HG03575 (cell line): Measurements from ENCODE around the gene ZNF638.
"Not testable (repeated sequence)": the region's sequence is repeated elsewhere in the genome, so short reads cannot be mapped to it uniquely, and the experiment has no call there.

Experiments used
- ATAC-seq: cut with Tn5 transposase; IDR thresholded peaks from one replicate; pipeline ENCODE4 v1.9.1; 2021; ENCODE audit not compliant: unreplicated experiment, insufficient number of reproducible peaks, low FRiP score; ENCODE audit errors: extremely low read depth

Gene ZNF638

DNA sequence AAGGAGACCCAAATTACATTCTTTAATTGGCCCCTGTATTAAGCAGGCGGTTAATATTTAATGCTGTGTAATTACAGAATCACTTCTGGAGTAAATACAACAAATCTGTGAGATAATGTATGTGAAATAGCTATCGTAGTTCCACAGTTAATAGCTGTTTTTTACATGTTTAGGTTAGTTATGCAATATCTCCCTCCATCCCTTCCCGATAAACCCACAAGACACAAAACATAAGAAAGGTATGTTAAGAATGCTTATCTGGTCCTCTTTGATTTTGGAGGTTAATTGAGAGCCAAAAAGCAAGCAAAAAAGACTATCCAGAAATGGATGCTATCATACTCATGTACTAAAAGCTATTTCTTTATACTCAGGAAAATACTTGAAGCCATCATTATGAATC lies 49.1 kb downstream of the ZNF638 start:
- ATAC-seq = no peak

DNA sequence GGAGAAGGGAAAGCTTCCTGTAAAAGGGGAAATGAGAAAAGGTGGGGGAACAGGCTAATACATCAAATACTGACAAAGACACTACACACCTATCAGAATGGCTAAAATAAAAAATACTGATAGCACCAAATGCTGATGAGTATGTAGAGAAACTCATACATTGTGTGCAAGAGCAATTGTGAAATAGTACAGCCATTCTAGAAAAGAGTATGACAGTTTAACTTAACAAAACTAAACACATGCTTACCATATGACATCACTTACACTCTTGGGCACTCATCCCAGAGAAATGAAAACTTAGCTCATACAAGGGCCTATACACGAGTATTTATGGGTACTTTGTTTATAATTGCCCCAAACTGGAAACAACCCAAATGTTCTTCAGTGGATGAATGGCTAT lies 53.4 kb downstream of the ZNF638 start:
- no peak for ATAC-seq

DNA sequence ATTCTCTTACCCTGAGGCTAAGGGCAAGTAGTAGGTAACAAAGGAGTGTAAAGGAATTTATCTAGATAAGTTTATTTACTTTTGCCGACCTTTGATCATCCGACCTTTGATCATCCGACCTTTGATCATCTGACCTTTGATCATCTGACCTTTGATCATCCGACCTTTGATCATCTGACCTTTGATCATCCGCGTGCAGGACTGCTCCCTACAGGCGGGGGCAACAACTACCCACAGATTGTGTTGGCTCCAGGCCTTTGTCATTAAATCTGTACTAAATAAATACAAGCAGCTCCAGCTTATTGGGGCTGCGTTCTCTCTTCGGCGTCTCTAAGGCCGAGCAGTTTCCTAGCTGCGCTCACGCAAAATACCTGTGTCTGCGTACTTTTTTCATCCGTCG lies 56.6 kb downstream of the ZNF638 start:
- ATAC-seq = no peak

DNA sequence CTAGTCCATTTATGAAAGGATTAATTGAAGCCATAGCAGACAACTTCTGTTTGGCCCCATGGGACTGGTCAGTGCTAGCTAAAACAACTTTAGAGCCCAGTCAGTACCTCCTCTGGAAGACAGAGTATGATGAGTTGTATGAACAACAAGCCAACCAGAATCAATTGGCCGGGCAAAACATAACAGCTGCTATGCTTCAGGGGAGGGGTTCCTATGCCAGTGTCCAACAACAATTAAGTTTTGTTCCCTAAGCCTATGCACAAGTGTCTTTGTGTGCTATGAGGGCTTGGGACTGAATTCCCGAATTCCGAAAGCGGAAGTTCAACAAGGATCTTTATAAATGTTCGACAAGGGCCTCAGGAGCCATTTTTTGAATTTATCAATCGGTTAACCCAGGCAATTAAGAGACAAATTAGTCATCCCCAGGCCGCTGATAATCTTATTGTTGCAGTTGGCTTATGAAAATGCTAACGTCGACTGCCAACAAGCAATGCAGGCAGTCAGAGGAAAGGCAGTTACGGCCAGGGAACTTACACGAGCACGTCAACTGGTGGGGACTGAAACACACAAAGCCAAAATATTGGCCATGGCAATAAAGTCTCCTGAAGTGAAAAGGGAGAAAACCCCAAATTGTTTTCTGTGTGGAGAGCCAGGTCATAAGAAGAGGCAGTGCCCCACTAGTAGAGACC lies 57.9 kb downstream of the ZNF638 start:
- ATAC-seq = no peak

DNA sequence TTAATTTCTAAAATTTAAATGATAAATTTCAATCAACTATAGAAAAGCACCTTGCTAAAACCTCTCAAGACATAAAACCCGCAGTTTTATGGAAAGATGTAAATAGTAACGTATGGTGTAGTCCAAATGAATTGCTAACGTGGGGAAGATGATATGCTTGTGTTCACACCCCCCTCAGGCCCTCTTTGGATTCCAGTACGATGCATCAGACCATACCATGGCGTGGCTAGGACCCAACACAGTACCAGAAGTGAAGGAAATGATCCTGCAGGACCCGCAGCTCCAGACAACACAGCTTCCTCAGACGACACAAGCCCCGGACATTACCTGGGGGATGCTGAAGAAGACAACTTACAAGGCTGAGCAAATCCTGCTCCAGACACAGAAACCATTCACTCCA lies 61.6 kb downstream of the ZNF638 start:
- no peak for ATAC-seq

DNA sequence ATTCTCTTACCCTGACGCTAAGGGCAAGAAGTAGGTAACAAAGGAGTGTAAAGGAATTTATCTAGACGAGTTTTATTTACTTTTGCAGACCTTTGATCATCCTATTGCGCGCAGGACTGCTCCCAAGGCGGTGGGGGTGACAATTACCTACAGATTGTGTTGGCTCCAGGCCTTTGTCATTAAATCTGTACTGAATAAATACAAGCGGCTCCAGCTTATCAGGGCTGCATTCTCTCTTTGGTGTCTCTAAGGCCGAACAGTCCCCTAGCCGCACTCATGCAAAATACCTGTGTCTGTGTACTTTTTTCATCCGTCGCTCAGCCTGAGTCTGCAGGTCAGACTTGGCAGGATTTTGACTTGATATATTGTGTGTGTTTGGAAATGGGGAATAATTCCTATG lies 63.9 kb downstream of the ZNF638 start:
- no peak for ATAC-seq

DNA sequence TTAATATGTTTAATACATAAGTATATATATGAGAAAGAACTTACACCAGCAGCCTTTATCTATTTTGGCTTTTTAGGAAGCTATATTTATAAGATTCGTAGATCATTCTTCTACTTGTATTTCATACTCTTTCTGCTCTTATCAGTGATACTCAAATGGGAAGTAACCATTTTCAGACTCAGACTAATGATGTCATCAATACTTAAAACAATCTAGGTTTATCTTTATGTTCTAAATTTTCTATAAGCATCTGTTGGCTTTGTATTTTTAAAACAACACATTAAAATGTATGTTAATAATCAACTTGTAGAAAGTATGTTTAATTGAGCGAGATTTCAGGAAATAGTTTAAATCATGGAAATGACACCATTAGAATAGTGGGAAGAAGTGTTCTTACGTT lies 70.8 kb downstream of the ZNF638 start:
- ATAC-seq = no peak

DNA sequence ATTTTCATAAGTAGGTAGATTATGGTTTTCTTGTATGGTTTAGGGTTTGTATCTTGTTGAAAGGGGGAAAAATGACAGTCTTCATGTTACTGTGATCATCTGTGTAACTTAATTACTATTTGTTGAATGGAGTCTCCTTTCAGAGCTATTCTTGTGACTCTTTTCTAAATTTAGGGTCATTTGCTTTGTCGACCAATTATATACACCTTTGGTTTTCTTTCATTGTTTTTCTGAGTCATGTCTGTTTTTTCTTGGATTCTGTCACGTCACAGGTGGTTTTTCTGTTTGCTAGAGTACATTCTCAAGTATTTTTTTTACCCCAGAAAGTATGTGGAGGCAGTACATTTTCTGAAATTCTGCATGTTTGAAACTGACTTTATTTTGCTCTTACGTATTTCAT lies 78.0 kb downstream of the ZNF638 start:
- ATAC-seq = no peak

DNA sequence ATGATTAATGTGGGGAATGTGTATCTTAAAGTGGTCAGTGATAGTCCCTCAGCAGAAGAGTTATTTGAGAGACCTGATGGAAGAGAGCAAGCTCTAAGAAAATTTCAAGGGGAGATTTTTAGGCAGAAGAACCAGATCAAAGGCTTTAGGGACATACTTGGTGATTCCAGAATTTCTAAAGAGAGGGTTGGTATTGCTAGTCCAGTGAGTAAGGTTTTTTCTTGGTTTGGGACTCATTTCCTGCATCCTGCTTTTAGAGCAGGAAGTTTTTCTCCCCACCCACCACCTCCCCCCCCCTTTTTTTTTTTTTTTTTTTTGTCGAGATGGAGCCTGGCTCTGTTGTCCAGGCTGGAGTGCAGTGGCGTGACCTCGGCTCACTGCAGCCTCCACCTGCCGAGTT lies 79.1 kb downstream of the ZNF638 start:
- no peak for ATAC-seq

DNA sequence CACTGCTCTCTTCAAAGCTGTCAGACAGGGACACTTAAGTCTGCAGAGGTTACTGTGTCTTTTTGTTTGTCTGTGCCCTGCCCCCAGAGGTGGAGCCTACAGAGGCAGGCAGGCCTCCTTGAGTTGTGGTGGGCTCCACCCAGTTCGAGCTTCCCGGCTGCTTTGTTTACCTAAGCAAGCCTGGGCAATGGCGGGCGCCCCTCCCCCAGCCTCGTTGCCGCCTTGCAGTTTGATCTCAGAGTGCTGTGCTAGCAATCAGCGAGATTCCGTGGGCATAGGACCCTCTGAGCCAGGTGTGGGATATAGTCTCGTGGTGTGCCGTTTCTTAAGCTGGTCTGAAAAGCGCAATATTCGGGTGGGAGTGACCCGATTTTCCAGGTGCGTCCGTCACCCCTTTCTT lies 85.3 kb downstream of the ZNF638 start:
- not testable (repeated sequence) for ATAC-seq

DNA sequence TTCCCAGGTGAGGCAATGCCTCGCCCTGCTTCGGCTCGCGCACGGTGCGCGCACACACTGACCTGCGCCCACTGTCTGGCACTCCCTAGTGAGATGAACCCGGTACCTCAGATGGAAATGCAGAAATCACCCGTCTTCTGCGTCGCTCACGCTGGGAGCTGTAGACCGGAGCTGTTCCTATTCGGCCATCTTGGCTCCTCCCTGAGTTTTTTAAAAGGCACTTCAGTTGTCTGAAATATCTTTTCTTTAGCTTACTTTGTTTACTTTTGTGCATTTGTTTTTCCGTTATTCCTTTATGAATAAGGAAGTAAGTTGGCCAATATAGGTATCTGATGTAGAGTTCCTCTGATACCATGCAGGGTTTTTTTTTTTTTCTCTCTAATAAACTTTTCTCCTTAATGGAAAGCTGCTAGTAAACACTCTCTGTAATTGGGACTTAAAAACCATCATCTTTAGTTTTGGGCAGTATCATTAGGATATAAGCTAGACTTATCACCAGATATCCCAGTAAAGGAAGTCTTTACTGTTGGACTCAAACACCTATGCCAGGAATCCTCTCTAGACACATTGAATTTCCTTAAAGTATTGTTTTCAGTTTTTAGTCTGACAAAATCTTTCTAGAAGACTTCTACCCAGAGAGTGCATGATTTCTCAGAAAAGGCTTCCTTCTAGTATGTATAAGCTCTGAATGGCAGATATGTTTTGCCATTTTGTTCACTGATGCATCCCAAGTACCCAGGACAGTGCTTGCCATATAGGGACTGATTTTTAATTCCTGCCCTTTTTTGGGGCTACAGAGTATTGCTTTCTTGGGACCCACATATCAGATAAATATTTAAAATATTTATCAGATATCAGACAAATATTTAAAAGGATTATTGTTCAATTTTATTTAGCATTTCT lies 86.0 kb downstream of the ZNF638 start:
- ATAC-seq = no peak

DNA sequence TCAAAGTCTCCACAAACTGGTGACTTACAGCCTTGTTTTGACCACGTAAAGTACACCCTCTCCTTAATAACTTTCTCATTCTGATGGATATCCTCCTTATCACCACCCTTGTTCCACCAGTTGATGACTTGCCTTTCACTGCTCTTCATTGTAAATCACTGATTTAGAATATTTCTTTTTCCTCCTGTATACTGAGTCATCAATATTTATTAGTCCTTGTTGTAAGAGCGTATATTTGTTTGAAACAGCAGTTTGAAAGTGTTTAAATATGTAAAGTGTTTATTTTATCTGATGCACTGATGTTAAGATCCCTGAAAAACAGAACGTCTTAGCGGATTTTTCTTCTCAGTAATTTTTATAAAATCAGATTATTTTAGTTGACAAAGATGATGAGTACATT lies 87.6 kb downstream of the ZNF638 start:
- no peak for ATAC-seq

DNA sequence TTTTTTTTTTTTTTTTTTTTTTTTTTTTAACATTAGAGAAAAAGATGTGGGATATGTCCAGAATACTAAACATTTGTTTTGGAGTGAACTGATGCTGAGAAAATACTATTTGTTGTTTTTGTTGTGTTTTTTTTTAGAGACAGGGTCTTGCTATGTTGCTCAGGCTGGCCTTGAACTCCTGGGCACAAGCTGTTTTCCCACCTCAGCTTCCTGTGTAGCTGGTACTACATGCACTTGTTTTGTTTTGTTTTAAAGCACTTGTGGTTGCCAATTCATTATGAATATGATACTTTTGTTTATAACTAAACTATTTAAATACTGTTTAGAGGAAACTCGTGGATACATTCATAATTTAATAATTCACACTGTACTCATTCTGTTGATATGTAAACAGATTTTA lies 88.4 kb downstream of the ZNF638 start:
- no peak for ATAC-seq

DNA sequence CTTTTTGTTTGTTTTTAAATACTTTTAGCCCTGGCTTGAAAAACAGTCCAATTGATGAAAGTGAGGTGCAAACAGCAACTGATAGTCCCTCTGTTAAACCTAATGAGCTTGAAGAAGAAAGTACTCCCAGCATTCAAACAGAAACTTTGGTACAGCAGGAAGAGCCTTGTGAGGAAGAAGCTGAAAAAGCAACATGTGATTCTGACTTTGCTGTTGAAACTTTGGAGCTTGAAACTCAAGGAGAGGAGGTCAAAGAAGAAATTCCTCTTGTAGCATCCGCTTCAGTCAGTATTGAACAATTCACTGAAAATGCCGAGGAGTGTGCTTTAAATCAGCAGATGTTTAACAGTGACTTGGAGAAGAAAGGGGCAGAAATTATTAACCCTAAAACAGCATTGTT lies 91.2 kb downstream of the ZNF638 start:
- no peak for ATAC-seq

DNA sequence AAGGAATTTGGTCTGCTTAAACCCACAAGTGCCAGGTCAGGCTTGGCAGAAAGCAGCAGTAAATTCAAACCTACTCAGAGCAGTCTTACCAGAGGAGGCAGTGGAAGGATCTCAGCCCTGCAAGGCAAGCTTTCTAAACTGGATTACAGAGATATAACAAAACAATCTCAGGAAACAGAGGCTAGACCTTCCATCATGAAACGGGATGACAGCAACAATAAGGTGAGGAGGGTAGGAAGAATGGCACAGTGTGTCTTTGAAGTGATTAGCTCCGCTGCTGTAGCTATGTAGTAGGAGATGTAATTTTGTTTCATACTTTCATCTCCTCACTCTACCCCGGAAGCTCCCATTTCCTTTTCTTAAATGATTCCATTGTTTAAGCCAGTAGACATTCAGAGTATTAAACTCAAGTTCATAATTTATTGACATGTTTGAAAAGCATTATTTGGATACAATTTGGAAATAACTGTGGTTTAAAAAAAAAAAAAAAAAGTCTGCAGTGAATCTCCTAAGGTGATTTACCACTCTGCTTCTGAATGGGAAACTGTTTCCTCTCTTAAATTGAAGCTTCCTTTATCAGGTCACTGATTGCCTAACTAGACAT lies 92.3 kb downstream of the ZNF638 start:
- no peak for ATAC-seq

DNA sequence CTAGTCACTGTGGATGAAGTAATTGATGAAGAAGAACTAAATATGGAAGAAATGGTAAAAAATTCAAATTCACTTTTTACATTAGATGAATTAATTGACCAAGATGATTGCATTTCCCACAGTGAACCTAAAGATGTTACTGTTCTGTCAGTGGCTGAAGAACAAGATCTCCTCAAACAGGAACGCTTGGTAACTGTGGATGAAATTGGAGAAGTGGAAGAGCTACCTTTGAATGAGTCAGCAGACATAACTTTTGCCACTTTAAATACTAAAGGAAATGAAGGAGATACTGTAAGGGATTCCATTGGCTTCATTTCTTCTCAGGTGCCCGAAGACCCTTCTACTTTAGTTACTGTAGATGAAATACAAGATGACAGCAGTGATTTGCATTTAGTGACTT lies 95.1 kb downstream of the ZNF638 start:
- no peak for ATAC-seq

DNA sequence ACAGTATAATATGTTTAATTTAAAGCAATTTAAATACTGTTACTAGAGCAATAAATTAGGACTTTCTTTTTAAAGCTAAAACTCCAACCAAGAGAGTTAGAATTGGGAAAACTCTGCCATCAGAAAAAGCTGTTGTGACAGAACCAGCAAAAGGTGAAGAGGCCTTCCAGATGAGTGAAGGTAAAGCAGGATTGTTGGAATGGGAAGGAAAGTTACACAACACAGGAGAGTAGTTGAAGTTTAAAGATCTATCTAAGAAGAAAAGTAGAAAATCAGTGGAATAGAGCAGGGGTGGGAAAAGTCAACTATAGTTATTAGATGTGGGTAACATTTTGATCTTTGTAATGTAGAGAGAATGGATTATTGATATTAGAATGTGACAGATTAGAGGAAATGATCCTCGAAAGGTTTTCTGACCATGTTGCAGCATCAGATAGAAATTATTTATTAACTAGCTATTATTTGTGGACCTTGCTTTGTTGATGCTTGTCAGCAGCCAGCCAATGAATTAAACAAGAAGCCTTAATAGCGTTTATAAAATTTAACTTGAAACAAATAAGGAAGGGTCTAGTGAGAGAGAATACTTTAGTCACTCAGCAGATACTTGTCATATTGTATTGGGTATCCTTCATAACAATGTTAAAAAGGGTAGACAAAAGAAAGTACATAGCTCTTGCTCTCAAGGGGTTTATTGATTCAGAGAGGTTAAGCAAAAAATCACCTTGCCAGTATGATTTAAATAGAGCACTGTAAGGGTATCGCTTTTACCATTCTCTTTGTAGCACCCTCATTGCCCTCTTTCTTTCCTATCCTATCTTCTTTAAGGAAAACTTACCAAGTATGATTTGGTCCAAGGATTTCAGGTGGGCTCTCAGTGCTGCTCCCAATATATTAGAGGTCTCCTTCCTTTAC lies 97.1 kb downstream of the ZNF638 start:
- ATAC-seq = no peak

DNA sequence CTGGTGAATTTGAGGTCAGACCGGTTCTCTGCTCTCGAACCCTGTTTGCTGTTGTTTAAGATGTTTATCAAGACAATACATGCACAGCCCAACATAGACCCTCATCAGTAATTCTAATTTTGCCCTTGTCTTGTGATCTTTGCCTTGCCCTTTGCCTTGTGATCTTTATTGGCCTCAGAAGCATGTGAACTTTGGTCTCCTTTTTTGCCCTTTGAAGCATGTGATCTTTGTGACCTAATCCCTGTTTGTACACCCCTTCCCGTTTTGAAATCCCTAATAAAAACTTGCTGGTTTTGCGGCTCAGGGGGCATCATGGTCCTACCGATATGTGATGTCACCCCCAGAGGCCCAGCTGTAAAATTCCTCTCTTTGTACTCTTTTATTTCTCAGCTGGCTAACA lies 113.6 kb downstream of the ZNF638 start:
- ATAC-seq = not testable (repeated sequence)

DNA sequence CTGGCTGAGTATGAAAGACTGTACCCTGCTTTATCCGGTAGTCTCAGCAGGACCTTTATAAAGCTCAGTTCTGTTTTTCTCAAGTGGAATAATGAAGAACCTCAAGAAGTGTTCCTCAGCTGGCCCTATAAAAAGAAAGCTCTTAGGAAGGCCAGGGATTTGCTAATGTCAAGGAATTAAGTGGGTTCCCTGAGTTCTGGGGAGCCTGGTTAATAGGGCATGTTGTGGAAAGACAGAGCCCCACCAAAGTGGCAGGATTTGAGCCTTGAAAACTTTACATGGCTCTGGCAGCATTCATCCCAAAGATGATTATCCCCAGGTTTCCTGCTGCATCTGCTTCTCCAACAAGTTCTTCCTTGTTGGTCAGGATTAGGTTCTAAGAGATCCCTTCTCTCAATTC lies 114.9 kb downstream of the ZNF638 start:
- ATAC-seq = no peak
